K562 (cell line): ENCODE measurements around the gene ATP2A3. TPM values are rescaled to one million over a fixed set of nuclear protein-coding genes. Genes with fewer than 3 reads are reported as not detected.

Experiments
- BHLHE40 ChIP-seq: IDR thresholded peaks from 2 replicates; pipeline ENCODE4 v1.6.1; 2011; ENCODE audit warnings: low read length, improper control_type of control experiment
- CEBPZ ChIP-seq: fragments of 150-350 bp; IDR thresholded peaks from 2 replicates; pipeline ENCODE4 v1.6.1; 2014; ENCODE audit warnings: low read depth, mild to moderate bottlenecking, low read length, borderline replicate concordance
- CHD2 ChIP-seq: IDR thresholded peaks from 2 replicates; pipeline ENCODE4 v1.6.1; 2011; ENCODE audit warnings: low read depth, low read length
- ETV5 ChIP-seq: sonication (generic); formaldehyde crosslinking; IDR thresholded peaks from 2 replicates; pipeline ENCODE4 v1.4.0; 2020; ENCODE audit warnings: low read depth, mild to moderate bottlenecking, missing genetic modification reagents
- HDAC1 ChIP-seq, 2 experiments: fragments of 450-650 bp; IDR thresholded peaks; 2 replicates each; pipeline ENCODE4 v1.6.1; 2016 to 2017; ENCODE audit warnings: inconsistent platforms in 1 of 2, mild to moderate bottlenecking in 1 of 2, moderate library complexity in 1 of 2
- HDAC6 ChIP-seq: IDR thresholded peaks from 2 replicates; pipeline ENCODE4 v1.6.1; 2012; ENCODE audit warnings: low read depth, mild to moderate bottlenecking, control low read depth, inconsistent platforms, low read length, moderate library complexity
- LEF1 ChIP-seq: fragments of 450-650 bp; IDR thresholded peaks from 2 replicates; pipeline ENCODE4 v1.6.1; 2016; ENCODE audit warnings: mild to moderate bottlenecking
- MCM3 ChIP-seq: fragments of 450-650 bp; IDR thresholded peaks from 2 replicates; pipeline ENCODE4 v1.6.1; 2016
- MTA3 ChIP-seq: fragments of 450-650 bp; formaldehyde crosslinking; IDR thresholded peaks from 2 replicates; pipeline ENCODE4 v1.6.1; 2017; ENCODE audit warnings: mild to moderate bottlenecking, borderline replicate concordance
- MYNN ChIP-seq, 2 experiments: sonication (generic); formaldehyde crosslinking in 1 of 2; IDR thresholded peaks; 2 replicates each; pipeline versions ENCODE4 v1.5.0 to v1.6.1; 2016 to 2020; ENCODE audit warnings: antibody characterized with exemption in 1 of 2, missing genetic modification reagents in 1 of 2
- NEUROD1 ChIP-seq: fragments of 150-350 bp; IDR thresholded peaks from 2 replicates; pipeline ENCODE4 v1.6.1; 2014; ENCODE audit warnings: borderline replicate concordance, low read length, low read depth; ENCODE audit not compliant: partially characterized antibody
- RAD21 ChIP-seq, 2 experiments: fragments of 250-450 bp in 1 of 2; fragments of 450-650 bp in 1 of 2; sonication (Bioruptor Pico) in 1 of 2; formaldehyde crosslinking in 1 of 2; IDR thresholded peaks in 1 of 2; conservative IDR thresholded peaks in 1 of 2; 2 replicates each; pipeline versions ENCODE4 v1.4.0 to v1.8.0; 2020 to 2022; ENCODE audit warnings: mild to moderate bottlenecking in 2 of 2, moderate library complexity in 1 of 2
- SP1 ChIP-seq: sonication (generic); formaldehyde crosslinking; IDR thresholded peaks from 2 replicates; pipeline ENCODE4 v1.8.1; 2022; ENCODE audit warnings: mild to moderate bottlenecking, missing genetic modification reagents
- SPI1 ChIP-seq: IDR thresholded peaks from 2 replicates; pipeline ENCODE4 v1.6.1; 2011; ENCODE audit warnings: low read depth, low read length, control low read depth, borderline replicate concordance
- TAF9B ChIP-seq: fragments of 450-650 bp; IDR thresholded peaks from 2 replicates; pipeline ENCODE4 v1.6.1; 2018; ENCODE audit warnings: mild to moderate bottlenecking; ENCODE audit not compliant: partially characterized antibody
- TAL1 ChIP-seq: fragments of 450-650 bp; IDR thresholded peaks from 2 replicates; pipeline ENCODE4 v1.6.1; 2016; ENCODE audit warnings: mild to moderate bottlenecking
- TEAD1 ChIP-seq, 2 experiments: fragments of 450-650 bp in 1 of 2; sonication (generic) in 1 of 2; formaldehyde crosslinking; IDR thresholded peaks; 2 replicates each; pipeline versions ENCODE4 v1.4.0 to v1.8.0; 2020 to 2022; ENCODE audit warnings: mild to moderate bottlenecking in 2 of 2, missing genetic modification reagents in 1 of 2
- VEZF1 ChIP-seq: fragments of 200-800 bp; sonication (Bioruptor generic); IDR thresholded peaks from 2 replicates; pipeline ENCODE4 v1.6.1; 2017; ENCODE audit warnings: missing genetic modification characterization, missing compliant biosample characterization
- ZNF239 ChIP-seq: fragments of 250-450 bp; sonication (Bioruptor Pico); IDR thresholded peaks from 2 replicates; pipeline ENCODE4 v1.4.0; 2020; ENCODE audit warnings: mild to moderate bottlenecking
- ZNF592 ChIP-seq: fragments of 450-650 bp; IDR thresholded peaks from 2 replicates; pipeline ENCODE4 v1.6.1; 2017; ENCODE audit warnings: antibody characterized with exemption, mild to moderate bottlenecking
- polyA plus RNA-seq, 8 experiments: library from polyadenylated mRNA; depleted of rRNA in 4 of 8; stranded (reverse) in 5 of 8; unstranded in 3 of 8; fragments of >200 nt; fragmentation: Nextera tagmentation in 2 of 8; fragmentation: Illumina TruSeq in 1 of 8; extraction: Ambion mirVana in 2 of 8; extraction: Trizol in 1 of 8; gene quantifications; 2 replicates each; pipeline versions ENCODE4 v1.2.1 to v1.2.3, GENCODE V29; 2011 to 2014; ENCODE audit warnings: inconsistent platforms in 1 of 8, missing spikeins in 1 of 8
- total RNA-seq, 7 experiments: library from RNA; depleted of rRNA in 6 of 7; stranded (reverse); fragments of >200 nt in 6 of 7; fragmentation: Illumina TruSeq in 2 of 7; extraction: Trizol in 2 of 7; gene quantifications; 2 replicates each; pipeline versions ENCODE4 v1.2.1 to v1.2.3, GENCODE V29; 2011 to 2021; ENCODE audit warnings: low replicate concordance in 1 of 7

ATP2A3 gene
- total and polyA plus RNA-seq, 9 of the 15 experiments (the other 6 are each of a cell fraction or from before 2014, with no cell fraction given): 0.65 to 103 (median 31.3) TPM

GRCh38 chr17:4006745-4007211 is 42.5 kb upstream of the ATP2A3 start (continued):
- TF ChIP-seq CEBPZ (no peak), MCM3 (no peak), TAL1 (peak; percentile 11; the same call in 1 of the 2 replicates), MTA3 (no peak), VEZF1 (CRISPR knock-in tag) (peak; percentile 54; the same call in 1 of the 2 replicates), CHD2 (peak; percentile 45; the same call in 1 of the 2 replicates), ZNF592 (peak; percentile 67; the same call in 1 of the 2 replicates), BHLHE40 (0 out of 2 replicates have a peak, but pooled peaks have one; percentile 12), HDAC6 (no peak), SP1 (CRISPR knock-in tag) (peak; percentile 60; the same call in 1 of the 2 replicates), NEUROD1 (peak; percentile 35), HDAC1 (IDR thresholded peaks at IDR 0.05) (peak in 1 of 2 experiments; percentile 35; a peak in 1 of 4 replicates), LEF1 (0 out of 2 replicates have a peak, but pooled peaks have one; percentile 55), MYNN (IDR thresholded peaks at IDR 0.05) (peak; percentile 38; the same call in 1 of the 2 replicates), MYNN (CRISPR knock-in tag; IDR thresholded peaks at IDR 0.05) (no peak), TAF9B (peak; percentile 58), ETV5 (CRISPR knock-in tag) (no peak), ZNF239 (CRISPR knock-in tag) (no peak), TEAD1 (CRISPR knock-in tag; IDR thresholded peaks at IDR 0.05) (peak; percentile 29 to 83; a peak in 3 of 4 replicates), RAD21 (CRISPR knock-in tag; conservative IDR thresholded peaks at IDR 0.05 in 1 of 2, IDR thresholded peaks at IDR 0.05 in 1 of 2) (0 out of 4 replicates have a peak, but pooled peaks have one; percentile 3 to 8), SPI1 (0 out of 2 replicates have a peak, but pooled peaks have one; percentile 23)
